Activated gamma-delta T cell treated with anti-CD3 and anti-CD28 coated beads, Interleukin-2, amount 50 U/mL, for 16 hours (primary cell): ENCODE results near the gene PHACTR3.

ENCODE experiments used
- DNase-seq: peaks from one replicate; pipeline ENCODE4 v3.0.0-alpha.2; 2020; ENCODE audit warnings: low read depth

The PHACTR3 gene

GRCh38 chr20:59800309-59800708 lies 196.0 kb downstream of the PHACTR3 start:
- DNase-seq = no peak

- DNase-seq = no peak
Observed at GRCh38 chr20:59802018-59802417, 197.7 kb downstream of the PHACTR3 start.

- no peak for DNase-seq
Observed at GRCh38 chr20:59802471-59803221, 198.3 kb downstream of the PHACTR3 start.

- no peak for DNase-seq
Observed at GRCh38 chr20:59804347-59804746, 200.0 kb downstream of the PHACTR3 start.

- DNase-seq = no peak
Observed at GRCh38 chr20:59804871-59805665, 200.7 kb downstream of the PHACTR3 start.

- no peak for DNase-seq
Observed at GRCh38 chr20:59805786-59806577, 201.6 kb downstream of the PHACTR3 start.

- no peak for DNase-seq
Observed at GRCh38 chr20:59806578-59806975, 202.2 kb downstream of the PHACTR3 start.

- no peak for DNase-seq
Observed at GRCh38 chr20:59807909-59808728, 203.8 kb downstream of the PHACTR3 start.

GRCh38 chr20:59808729-59809381 lies 204.5 kb downstream of the PHACTR3 start:
- no peak for DNase-seq

GRCh38 chr20:59809630-59810448 lies 205.5 kb downstream of the PHACTR3 start:
- no peak for DNase-seq

- no peak for DNase-seq
Observed at GRCh38 chr20:59810449-59811187, 206.3 kb downstream of the PHACTR3 start.

- no peak for DNase-seq
Observed at GRCh38 chr20:59811681-59812171, 207.4 kb downstream of the PHACTR3 start.

GRCh38 chr20:59812286-59813125 lies 208.2 kb downstream of the PHACTR3 start:
- DNase-seq = no peak

- no peak for DNase-seq
Observed at GRCh38 chr20:59813126-59813947, 209.0 kb downstream of the PHACTR3 start.

- DNase-seq = no peak
Observed at GRCh38 chr20:59813948-59814839, 209.9 kb downstream of the PHACTR3 start.

- no peak for DNase-seq
Observed at GRCh38 chr20:59814840-59815340, 210.6 kb downstream of the PHACTR3 start.
